Fibroblast of lung (primary cell): ENCODE data around the gene TTLL11.

Experiments
- EZH2 ChIP-seq: IDR thresholded peaks from 2 replicates; pipeline ENCODE4 v1.5.1; 2012; ENCODE audit warnings: low read length, control low read depth, mild to moderate bottlenecking; ENCODE audit errors: missing control alignments
- TF ChIP-seq, protein P1 (sequence below), 2 donors: IDR thresholded peaks in 1 of 2; conservative IDR thresholded peaks in 1 of 2; 1 replicate in 1 of 2; 2 replicates in 1 of 2; pipeline ENCODE4 v1.5.1; 2011 to 2012; ENCODE audit warnings: low read length in 2 of 2, control low read depth in 1 of 2, inconsistent platforms in 1 of 2, low read depth in 1 of 2, mild to moderate bottlenecking in 1 of 2

DNA sequence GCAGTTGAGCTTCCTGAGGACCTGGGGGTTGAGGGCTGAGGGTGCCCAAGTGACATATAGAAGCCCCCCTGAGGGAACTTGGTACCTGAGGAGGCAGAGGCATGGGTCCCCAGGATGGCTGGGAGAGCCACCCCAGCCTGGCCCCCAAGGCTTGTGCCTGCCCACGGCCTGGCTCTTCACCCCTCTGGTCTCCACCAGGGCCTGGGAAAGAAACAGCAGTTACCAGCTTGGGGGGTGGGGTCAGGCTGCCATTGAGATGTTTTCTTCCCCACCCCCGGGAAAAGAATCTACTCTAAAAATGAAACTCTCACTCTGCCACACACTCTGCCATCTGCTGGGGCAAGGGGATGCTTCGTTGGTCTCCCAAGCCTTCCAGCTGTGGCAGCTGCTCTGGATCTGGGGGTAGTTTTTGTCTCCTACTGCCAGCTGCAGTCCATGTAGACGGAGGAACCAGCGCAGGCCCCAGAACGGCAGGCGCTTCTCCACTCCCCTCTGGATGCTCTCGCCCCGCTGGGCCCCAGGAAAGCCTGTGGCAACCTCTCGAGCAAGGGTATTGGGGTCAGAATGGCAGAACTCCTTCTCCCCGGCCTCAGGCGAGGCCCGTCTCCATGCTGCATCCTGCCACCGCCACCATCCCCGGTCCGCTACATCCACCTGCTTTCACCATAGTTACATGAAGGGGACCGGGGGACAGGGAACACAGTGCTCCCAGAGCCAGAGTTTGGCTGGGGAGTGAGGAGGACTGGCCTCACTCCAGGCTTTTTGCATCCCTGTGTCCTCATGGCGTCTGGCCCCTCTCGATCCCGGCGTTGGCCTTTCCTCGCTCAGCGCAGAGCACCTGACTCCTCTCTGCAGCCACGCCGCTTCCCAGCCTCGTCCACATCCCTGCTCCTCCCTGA lies 318.1 kb downstream of the TTLL11 start:
- TF ChIP-seq, protein P1, sequence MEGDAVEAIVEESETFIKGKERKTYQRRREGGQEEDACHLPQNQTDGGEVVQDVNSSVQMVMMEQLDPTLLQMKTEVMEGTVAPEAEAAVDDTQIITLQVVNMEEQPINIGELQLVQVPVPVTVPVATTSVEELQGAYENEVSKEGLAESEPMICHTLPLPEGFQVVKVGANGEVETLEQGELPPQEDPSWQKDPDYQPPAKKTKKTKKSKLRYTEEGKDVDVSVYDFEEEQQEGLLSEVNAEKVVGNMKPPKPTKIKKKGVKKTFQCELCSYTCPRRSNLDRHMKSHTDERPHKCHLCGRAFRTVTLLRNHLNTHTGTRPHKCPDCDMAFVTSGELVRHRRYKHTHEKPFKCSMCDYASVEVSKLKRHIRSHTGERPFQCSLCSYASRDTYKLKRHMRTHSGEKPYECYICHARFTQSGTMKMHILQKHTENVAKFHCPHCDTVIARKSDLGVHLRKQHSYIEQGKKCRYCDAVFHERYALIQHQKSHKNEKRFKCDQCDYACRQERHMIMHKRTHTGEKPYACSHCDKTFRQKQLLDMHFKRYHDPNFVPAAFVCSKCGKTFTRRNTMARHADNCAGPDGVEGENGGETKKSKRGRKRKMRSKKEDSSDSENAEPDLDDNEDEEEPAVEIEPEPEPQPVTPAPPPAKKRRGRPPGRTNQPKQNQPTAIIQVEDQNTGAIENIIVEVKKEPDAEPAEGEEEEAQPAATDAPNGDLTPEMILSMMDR (conservative IDR thresholded peaks at IDR 0.05 in 1 of 2, IDR thresholded peaks at IDR 0.05 in 1 of 2; ENCODE audit: low read depth in 1 of 2, low read length in 2 of 2) = no peak
- TF ChIP-seq EZH2 = no peak
